SKM-1 treated with dmso at 0.1 percent for 144 hours (cell line): Measurements from ENCODE around the gene MUC6.
A peak's percentile ranks its signal among the peaks of the same experiment; 100 is the strongest.

Experiments
- DNase-seq: peaks from one replicate; lab custom pipeline; 2025; ENCODE audit not compliant: unreplicated experiment; lab: John Stamatoyannopoulos, UW

The MUC6 gene

DNA sequence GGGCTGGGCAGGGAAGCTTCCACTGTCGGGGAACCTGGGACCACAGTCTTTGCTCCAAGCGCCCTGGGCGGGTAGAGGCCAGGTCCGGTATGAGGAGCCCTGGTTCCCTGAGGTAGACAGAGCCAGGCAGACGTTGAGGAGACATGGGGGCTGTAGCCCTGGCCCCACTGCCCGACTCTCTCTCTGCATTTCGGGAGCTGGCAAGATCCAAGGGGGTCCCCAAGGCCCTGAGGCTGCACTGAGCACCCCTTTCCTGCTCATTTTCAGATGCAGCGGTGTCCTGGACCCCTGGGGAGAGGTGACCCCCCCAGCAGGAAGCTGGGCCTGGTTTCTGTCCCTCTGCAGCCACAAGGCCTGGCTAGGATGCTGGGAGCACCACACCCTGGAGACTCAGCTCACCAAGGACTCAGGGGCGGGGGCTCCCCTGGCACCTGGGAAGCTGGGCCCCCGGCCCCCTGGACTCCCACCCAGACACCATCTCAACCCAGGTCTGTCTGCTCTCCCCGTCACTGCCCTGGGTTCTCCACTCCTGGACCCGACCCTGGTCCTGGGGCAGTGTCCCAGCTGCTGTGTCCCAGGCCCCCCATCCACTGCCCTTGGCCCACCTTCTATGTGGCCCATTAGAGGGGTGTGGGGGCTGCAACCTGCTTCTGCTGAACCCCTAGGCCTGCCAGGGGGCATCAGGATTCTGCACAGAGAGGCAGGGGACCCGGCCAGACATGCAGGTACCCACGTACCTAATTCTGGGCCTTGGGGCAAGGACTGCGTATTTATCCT is 15.0 kb upstream of the MUC6 start:
- no peak for DNase-seq

DNA sequence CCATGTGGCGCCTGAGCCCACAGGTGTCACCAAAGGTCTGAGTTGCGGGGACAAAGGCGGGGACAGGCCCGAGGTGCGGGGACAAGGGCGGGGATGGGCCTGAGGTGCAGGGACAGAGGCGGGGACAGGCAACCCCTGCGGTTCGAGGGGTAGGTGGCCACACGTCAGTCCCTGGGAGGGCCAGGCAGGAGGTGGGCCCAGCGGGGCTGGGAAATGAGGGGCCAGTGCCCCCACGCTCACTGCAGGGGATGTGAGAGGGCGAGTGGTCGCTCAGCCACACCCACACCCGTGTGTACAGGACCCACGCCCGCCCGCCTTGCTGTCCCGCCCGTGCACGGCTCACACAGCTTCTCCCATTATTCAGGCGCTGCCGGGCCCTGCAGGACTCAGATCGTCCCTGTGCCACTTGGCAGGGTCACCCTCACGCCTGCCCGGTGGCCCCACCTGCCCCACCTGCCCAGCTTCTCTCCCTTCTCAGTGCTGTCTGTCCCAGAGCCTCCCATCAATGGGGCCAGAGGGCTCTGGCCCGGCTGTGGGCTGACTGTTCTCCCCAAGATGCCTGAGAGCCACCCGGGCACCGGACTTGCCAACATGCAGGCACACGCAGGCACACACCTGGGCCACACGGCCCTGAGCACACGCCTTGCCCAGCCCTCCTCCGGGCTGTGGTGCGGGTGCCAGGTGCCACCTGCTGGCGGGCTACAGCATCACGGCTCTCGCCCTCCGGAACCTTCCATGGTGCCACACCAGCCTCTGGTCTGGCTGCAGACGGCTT is 14.2 kb upstream of the MUC6 start:
- DNase-seq: peak; percentile 46

DNA sequence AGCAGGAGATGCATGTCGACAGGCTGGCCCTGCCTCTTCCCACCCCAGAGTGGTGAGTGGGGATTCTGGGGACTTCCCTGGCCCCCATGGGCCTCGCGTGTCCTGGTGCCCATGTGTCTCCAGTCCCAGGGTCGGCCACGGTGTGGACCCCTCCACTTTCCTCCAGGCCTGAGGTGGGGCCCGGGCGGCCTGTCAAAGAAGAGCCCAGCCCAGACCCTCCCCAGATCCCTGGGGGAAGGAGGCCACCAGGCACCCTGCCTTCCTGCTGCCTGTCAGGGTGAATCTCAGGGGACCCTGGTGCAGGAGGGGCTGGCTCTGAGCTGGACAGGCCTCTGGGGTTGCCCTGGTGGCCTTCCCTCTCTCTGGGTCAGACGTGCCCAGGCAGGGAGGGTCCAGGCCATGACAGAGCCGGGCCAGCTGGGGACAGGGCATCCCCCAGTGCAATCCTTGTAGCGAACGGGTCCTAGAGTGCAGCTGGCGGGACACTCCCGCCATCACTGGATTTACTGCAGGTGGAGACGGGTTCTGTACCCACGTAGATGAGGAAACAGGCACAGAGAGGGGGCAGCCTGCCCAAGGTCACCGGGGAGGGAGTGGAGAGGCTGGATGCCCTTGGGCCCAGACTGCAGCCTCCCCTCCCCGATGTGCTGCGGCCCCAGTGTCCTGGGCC is 13.5 kb upstream of the MUC6 start:
- DNase-seq: no peak

DNA sequence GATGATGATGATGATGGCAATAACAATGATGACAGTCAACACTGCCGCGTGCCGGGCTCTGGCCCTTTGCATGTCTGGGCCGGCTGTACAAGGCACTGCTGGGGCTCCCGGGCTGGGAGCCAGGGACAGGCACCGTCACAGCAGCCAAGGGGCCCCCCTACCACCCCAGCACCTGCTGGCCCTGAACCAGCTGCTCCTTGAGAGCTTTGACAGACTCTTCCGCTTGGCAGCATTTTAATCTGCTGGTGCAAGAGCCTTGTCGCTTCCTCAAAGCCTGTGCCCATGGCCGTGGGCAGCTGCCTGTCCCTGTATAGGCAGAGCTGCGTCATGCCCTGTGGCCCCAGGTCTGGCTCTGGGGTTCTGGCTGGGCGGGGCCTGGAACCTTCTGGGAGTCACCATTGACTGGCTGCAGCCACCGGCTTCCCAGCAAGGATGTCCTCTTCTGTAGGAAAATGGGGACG is 12.9 kb upstream of the MUC6 start:
- DNase-seq: no peak

DNA sequence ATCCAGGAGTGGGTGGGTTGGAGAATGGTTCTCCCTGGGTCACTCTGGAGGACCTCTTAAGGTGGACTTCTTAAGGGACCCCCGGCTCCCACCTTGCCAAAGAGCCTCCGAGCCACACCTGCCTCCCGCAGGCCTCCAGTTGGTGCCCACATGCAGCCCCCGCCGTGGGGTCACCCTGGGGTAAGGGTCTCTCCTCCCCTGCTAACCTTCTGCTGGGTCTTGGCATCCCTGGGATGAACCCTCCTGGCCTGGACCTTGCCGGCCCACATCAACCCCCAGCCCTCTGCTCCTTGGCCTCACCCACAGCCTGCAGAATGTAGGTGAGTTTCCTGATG is 12.5 kb upstream of the MUC6 start:
- no peak for DNase-seq

DNA sequence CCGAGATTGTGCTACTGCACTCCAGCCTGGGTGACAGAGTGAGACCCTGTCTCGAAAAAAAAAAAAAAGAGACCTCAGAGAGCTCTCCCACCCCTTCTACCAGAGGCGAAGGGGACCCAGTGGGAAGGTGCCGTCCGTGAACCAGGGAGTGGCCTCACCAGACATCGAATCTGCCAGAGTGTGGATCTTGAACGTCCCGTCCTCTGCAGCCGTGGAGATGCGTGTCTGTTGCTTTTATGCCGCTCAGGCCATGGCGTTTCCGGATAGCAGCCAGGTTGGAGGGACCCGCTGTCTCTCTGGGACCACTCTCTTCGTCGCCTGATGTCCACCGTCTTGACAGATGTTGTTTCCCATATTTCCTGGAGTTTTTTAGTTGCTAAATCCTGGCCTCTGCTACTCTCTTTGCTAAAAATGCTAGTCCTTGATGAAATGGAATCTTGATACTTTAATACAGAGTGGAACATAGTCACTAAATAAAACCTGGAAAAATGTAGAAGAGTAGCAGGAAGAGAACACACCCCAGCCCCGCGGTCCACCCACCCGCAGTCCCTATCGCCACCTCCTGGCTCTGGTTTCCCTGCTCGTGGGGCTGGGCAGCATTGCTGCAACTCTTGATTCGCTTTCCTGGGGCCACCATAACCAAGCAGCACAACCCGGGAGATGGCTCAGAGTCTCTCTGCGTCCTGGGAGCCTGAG is 12.0 kb upstream of the MUC6 start:
- DNase-seq: no peak

DNA sequence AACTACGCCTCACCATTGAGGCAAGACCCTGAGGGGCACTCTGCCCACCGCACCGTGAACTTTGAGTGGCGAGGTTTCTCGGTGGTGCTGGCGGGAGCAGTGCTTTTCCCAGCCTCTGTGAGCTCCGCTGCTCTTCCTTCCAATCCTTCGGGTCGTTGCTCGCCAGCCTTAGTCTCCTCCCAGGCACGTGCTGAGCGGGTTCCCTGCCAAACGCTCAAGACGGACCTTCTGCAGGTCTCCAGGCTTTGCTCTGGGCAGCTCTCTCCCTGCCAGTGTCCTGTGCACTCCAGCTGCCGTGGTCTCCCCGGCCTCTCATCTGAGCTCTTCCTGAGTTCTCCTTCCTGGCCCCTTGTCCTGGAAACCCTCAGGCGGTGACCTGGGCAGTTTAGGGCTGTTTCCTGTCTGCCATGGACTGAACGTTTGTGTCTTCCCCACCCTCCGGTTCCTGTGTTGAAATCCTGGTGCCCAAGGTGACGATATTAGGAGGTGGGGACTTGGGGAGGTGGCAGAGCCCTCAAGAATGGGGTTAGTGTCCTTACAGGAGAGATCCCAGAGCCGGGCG is 11.2 kb upstream of the MUC6 start:
- no peak for DNase-seq

DNA sequence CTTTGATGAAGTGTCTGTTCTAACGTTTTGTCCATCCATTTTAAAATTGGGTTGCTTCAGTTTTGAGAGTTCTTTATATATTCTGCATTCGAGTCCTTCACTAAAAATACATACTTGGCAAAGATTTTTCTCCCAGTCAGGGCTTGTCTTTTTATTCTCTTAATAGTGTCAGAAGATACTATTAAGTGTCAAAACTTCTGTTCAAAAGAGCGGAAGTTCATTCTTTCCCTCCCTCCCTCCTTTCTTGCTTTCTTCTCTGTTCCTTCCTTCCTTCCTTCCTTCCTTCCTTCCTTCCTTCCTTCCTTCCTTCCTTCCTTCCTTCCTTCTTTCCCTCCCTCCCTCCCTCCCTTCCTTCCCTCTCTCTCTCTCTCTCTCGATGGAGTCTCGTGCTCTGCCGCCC is 7.6 kb upstream of the MUC6 start:
- no peak for DNase-seq

DNA sequence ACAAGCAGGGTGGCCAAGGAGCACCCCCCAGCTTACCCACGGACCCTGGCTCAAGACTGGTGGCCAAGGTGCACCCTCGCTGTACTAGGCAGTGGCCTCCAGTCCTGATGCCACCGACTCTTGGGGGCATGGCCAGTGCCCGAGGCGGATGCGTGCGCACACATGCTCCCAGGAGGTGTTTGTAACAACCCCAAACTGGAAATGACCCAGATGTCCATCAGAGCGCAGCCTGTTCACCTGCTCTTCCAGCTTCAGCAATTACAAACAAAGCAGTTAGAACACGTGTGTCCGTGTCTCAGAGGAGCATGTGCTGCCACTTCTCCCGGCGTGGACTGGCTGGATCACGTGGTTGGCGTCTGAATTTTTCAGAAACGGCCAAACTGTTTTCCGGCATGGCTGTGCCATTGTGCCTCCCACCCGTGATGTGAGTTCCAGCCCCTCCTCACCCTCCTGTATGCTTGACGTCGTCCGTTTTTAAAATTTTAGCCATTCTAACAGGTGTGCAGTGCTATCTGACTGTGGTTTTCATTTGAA is 7.1 kb upstream of the MUC6 start:
- DNase-seq: no peak

DNA sequence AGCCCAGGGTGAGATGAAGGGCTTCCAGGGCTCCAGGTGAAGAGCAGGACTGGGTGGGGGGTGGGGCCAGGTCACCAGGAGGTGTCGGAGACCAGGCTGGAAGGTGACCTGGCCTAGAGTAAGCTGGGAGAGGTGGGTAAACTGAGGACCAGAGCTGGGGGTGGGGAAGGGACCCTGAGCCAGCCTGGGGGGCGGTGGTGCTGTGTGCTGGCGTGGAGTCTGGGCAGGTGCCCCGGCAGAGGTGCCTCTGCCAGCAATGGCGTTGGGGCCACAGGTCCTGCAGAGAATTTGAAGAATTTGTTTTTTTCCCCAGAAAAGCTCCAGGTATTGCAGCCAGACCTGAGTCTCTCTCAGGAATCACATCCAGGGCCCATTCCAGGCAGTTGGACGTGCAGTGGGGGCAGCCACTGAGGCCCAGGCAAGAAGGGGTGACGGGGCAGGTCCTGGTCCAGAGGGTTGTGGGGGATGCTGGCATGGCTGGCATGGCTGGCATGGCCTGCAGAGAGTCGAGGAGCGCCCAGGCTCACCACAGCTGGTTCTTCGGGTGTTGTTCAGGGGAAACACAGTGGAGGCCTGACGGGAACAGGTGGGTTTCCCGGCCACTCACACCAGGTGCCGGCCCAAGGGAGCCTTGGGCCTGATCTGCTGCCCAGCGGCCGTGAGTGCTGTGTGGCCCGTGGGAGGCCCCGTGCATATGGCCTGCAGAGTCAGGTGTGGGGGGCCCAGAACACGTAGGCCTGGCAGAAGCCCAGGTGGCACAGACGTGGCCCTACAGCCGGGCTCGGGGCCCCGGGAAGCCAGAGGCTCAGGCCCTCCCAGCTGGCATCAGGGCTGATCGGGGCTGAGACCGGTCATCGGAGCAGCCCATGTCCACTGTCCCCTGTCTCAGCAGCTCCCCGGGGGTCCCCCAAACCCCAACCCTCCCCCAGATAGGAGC is 6.4 kb upstream of the MUC6 start:
- no peak for DNase-seq

DNA sequence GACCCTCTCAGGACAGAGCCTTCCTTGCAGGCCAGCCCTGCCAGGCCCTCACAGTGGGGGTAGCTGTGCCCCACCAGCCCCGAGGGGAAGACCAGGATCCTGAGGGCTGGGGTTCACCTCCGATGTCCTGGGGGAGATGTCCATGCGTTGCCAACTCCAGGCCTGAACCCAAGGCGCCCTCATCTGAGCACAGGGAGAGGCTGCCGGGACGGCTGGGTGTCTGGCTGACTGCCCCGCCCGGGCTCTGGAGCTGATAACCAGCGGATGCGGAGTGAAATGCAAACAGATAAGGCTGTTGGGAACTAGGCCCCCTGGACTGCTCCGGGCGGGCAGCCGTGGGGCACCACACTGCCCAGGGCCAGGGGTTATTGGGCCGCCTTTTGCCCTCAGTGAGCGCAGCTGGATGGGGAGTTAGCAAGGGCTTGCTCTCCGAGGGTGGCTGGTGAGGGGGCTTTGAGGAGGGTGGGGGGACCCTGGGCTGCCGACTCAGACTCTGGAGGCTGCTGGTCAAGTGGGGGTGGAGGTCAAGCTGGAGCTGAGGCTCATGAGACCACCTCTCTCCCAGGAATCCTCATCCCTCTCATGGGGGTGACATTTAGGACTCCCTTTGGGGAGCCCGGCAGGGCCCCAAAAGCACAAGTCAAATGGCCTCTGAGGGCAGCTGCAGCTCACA is 5.6 kb upstream of the MUC6 start:
- no peak for DNase-seq

DNA sequence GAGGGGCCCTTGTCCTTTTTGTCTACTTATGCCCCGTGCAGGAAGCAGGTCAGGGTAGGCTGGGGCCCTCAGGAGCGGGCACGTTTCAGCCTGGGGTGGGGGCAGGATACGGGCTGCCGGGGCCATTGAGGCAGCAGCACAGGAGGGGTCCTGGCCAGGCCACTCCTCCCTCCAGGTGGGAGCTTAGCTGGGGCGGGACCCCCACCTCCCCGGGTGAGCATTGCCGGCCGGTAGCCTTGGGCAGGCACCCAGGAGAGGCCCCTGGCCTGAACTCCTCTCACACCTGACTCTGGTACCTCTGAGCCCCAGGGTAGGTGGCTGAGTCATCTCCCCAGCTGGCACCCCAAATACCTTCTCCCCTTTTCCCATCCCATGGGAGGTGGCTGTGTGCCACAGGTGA is 5.0 kb upstream of the MUC6 start:
- DNase-seq: no peak

DNA sequence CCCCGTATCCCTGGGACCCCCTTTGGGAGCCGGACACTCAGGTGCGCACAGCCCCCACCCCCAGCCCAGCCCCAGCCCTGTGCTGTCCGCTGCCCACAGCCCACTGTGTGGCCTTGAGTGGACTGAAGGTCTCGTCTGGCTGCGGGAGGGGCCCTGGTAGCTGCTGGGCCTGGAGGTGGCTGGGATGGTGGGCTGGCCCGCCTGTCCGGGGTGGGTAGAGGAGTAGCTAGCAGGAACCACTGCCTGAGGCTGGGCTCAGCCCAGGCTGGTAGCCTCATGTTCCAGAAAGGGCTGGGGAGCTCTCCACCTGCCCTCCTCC is 4.6 kb upstream of the MUC6 start:
- no peak for DNase-seq

DNA sequence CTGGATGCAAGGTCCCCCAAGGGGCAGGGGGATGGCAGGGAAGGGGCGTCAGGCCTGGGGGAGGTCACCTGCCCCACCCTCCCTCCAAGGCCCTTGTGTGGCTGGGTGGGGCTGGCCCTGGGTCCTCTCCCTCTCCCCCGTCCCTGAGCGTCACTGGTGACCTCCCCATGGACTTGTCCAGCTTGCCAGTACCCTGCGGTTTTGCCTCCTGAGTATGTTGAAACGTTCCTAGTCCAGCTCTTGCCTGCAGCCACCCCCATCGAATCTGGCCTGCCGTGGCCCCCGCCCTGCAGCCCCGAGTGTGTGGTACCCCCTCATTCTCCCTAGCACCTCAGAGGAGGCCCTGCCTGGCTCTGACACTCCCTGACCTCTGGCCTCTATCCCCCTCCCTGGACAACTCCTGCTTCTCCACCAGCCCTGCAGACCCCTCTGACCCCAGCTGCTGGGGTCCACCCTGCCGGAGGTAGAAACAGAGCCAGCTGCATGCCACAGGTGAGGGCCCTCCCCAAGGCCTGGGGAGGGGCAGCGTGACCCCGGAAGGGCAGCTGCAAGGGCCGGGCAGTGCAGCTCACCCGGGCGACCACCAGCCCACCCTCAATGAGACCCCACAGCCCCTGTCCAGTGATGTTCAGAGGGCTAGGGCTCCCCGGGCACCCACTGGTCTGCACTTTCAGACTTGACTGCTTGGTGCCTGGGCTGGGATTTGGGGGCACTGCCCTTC is 4.1 kb upstream of the MUC6 start:
- no peak for DNase-seq

DNA sequence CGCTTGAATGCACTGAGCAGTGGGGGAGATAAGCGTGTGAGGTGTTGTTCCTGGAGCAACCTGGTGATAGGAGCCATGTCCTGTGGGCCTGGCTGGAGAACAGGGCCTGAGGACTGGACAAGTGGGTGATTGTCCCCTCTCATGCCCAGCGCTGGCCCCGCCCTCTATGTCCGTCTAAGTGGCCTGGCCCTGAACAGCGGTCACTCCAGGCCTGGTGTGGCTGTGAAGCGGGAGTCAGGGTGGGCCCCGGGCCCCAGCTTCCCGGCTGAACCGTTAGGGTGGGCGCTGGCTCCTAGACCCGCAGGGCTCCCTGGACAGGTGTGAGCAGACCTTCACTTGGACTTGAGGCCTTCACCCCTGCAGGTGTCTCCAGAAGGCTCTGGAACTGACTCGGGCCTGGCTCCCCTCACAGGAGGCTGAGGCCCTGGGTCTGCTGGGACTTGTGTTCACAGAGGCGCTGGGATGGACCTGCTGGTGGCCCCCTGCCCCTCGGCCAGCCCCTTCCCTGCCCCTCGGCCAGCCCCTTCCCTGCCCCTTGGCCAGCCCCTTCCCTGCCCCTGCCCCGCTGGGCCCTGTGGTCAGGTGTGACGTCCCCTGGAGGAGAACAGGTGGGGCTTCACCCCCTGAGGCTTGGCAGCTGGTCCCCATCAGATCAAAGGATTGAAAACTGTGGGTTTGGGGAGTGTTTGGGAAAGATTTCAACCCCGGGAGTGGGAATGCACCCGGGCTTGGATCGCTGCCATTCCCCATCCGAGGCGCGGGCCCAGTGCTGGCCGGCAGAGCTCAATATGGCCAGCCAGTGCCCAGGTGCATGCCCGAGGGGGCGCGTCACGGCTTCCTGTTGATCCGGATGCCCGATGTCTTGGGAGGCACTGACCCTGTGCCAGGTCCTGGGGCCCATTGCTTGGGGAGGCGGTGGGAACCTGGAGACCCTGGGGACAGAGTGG is 3.2 kb upstream of the MUC6 start:
- no peak for DNase-seq

DNA sequence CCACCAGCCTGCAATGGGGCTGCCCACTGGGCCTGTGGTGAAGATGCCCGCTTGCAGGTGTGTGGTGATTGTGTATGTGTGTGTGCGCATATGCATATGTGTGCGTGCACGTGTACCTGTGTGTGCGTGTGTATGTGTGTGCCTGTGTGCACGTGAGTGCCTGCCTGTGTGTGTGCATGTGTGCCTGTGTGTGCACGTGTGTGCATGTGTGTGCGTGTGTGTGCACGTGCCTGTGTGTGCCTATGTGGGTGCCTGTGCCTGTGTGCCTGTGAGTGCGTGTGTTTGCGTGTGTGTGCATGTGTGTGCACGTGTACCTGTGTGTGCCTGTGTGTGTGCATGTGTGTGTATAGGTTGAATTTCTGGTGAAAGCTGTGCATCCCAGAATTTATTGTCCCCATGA is 2.4 kb upstream of the MUC6 start:
- no peak for DNase-seq

DNA sequence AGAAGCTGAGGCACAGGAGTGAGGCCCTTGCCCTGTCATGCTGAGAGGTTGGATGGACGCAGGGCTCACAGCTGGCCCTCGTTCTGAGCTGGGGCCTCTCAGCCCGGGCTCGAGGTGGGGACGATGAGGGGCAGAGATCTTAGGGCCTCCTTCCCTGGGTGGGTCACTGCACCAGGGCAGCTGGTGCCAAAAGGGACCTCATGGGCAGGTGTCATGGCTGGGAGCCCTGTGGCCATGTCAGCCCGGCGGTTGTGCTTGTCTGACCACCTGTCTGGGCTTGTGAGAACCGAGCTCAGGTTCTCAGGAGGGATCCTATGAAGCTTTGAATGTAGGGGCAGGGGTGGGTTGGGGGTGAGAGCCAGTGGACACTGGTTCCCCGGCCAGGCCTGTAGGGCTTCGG is 1.8 kb upstream of the MUC6 start:
- DNase-seq: no peak
